ENCODE results near the gene CD36. TPM values are rescaled to one million over a fixed set of nuclear protein-coding genes. Genes with fewer than 3 reads are reported as not detected.

The CD36 gene
- total RNA-seq, 1 donor from 2014 or later = 1.6 TPM

GRCh38 chr7:80639011-80639410, 569 bp downstream of the CD36 start:
- Histone ChIP-seq H3K36me3 (no peaks in the 10 kb centered on the region), H3K79me2 (ENCODE audit: low read depth) (no peaks in the 10 kb centered on the region), H3K27ac (no peak overlapping the region), H3K9ac (no peak overlapping the region), H3F3A (ENCODE audit: low read depth) (no peaks in the 10 kb centered on the region), H2AFZ (replicated peaks) (no peak overlapping the region), H3K4me1 (no peaks in the 10 kb centered on the region), H3K9me3 (ENCODE audit: low read depth) (no peaks in the 10 kb centered on the region), H4K20me1 (ENCODE audit: low read depth) (no peaks in the 10 kb centered on the region), H3K27me3 (no peaks in the 10 kb centered on the region), H3K4me2 (no peak overlapping the region), H3K4me3 (no peak overlapping the region)
- peaks cover 4% of the 10 kb centered on the region for H3K4me1 Mint-ChIP-seq
- no peaks in the 10 kb centered on the region for H3K9me3 Mint-ChIP-seq
- no peak overlapping the region for H3K4me3 Mint-ChIP-seq
- H3K27me3 Mint-ChIP-seq (ENCODE audit: insufficient read depth, low read depth) = no peaks in the 10 kb centered on the region
- no peak for DNase-seq (ENCODE audit: low spot score)
- H3K27ac Mint-ChIP-seq = no peak overlapping the region
- no peaks in the 10 kb centered on the region for H3K36me3 Mint-ChIP-seq
- TF ChIP-seq EZH2phosphoT487 (IDR thresholded peaks at IDR 0.05) (no peak), CTCF (IDR thresholded peaks at IDR 0.05) (no peak), EZH2 (IDR thresholded peaks at IDR 0.05) (no peak)

DNA sequence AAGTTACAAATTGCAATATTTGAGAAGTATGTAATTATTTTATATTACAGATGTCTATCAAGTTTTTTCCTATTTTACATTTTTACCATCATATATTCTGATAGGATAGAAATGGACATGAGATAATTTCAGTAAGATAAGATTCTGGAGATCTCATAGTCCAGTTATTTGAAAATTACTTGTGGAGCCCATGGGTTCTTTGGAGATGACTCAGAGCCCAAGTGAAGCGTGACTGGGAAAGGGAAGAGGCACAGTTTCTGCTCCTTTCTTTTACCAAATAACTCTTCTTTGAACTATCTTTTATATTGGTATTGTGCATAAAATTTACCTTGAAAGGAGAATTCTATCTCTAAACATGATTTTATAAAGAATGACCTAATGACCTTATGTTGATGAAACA, 2.4 kb downstream of the CD36 start:
- Histone ChIP-seq H3K79me2 (ENCODE audit: low read depth) (no peaks in the 10 kb centered on the region), H3K4me1 (no peaks in the 10 kb centered on the region), H2AFZ (replicated peaks) (no peak overlapping the region), H3K9me3 (ENCODE audit: low read depth) (no peaks in the 10 kb centered on the region), H3K27ac (no peak overlapping the region), H3K4me2 (no peak overlapping the region), H3K27me3 (no peaks in the 10 kb centered on the region), H3K4me3 (no peak overlapping the region), H3K9ac (no peak overlapping the region), H3K36me3 (no peaks in the 10 kb centered on the region), H3F3A (ENCODE audit: low read depth) (no peaks in the 10 kb centered on the region), H4K20me1 (ENCODE audit: low read depth) (no peaks in the 10 kb centered on the region)
- DNase-seq (ENCODE audit: low spot score) = no peak
- TF ChIP-seq EZH2 (IDR thresholded peaks at IDR 0.05) = no peak
- TF ChIP-seq CTCF (IDR thresholded peaks at IDR 0.05) = no peak
- no peak for TF ChIP-seq EZH2phosphoT487 (IDR thresholded peaks at IDR 0.05)
- no peak overlapping the region for H3K27ac Mint-ChIP-seq
- no peaks in the 10 kb centered on the region for H3K36me3 Mint-ChIP-seq
- no peak overlapping the region for H3K4me3 Mint-ChIP-seq
- peaks cover 5% of the 10 kb centered on the region for H3K4me1 Mint-ChIP-seq
- H3K9me3 Mint-ChIP-seq = no peaks in the 10 kb centered on the region
- no peaks in the 10 kb centered on the region for H3K27me3 Mint-ChIP-seq (ENCODE audit: insufficient read depth, low read depth)

- H3K9me3 Mint-ChIP-seq = no peaks in the 10 kb centered on the region
- H3K4me1 Mint-ChIP-seq = peaks cover 5% of the 10 kb centered on the region
- H3K4me3 Mint-ChIP-seq = no peak overlapping the region
- H3K4me2 ChIP-seq = no peak overlapping the region
- no peak overlapping the region for H3K27ac ChIP-seq
- no peaks in the 10 kb centered on the region for H3K36me3 Mint-ChIP-seq
- no peak overlapping the region for H3K9ac ChIP-seq
- no peaks in the 10 kb centered on the region for H3K27me3 ChIP-seq
- TF ChIP-seq CTCF (IDR thresholded peaks at IDR 0.05) = no peak
- TF ChIP-seq EZH2 (IDR thresholded peaks at IDR 0.05) = no peak
- H3K36me3 ChIP-seq = no peaks in the 10 kb centered on the region
- no peaks in the 10 kb centered on the region for H3K4me1 ChIP-seq
- no peaks in the 10 kb centered on the region for H3K79me2 ChIP-seq (ENCODE audit: low read depth)
- H3K27ac Mint-ChIP-seq = no peak overlapping the region
- DNase-seq (ENCODE audit: low spot score) = no peak
- no peak overlapping the region for H3K4me3 ChIP-seq
- no peaks in the 10 kb centered on the region for H4K20me1 ChIP-seq (ENCODE audit: low read depth)
- H3K27me3 Mint-ChIP-seq (ENCODE audit: insufficient read depth, low read depth) = peaks cover 3% of the 10 kb centered on the region
- no peak overlapping the region for H2AFZ ChIP-seq (replicated peaks)
- no peaks in the 10 kb centered on the region for H3F3A ChIP-seq (ENCODE audit: low read depth)
- H3K9me3 ChIP-seq (ENCODE audit: low read depth) = no peaks in the 10 kb centered on the region
These were observed 3.1 kb downstream of the CD36 start for GRCh38 chr7:80641548-80641947.

- H3K27ac Mint-ChIP-seq = no peak overlapping the region
- peaks cover 3% of the 10 kb centered on the region for H3K27me3 Mint-ChIP-seq (ENCODE audit: insufficient read depth, low read depth)
- H2AFZ ChIP-seq (replicated peaks) = no peak overlapping the region
- DNase-seq (ENCODE audit: low spot score) = no peak
- H3K4me1 ChIP-seq = no peaks in the 10 kb centered on the region
- no peaks in the 10 kb centered on the region for H3K9me3 ChIP-seq (ENCODE audit: low read depth)
- H3K9ac ChIP-seq = no peak overlapping the region
- no peak overlapping the region for H3K4me3 Mint-ChIP-seq
- peaks cover 5% of the 10 kb centered on the region for H3K4me1 Mint-ChIP-seq
- no peak overlapping the region for H3K4me2 ChIP-seq
- no peaks in the 10 kb centered on the region for H3K36me3 ChIP-seq
- no peaks in the 10 kb centered on the region for H3K9me3 Mint-ChIP-seq
- TF ChIP-seq CTCF (IDR thresholded peaks at IDR 0.05) = no peak
- no peak for TF ChIP-seq EZH2phosphoT487 (IDR thresholded peaks at IDR 0.05)
- TF ChIP-seq EZH2 (IDR thresholded peaks at IDR 0.05) = no peak
- H3K79me2 ChIP-seq (ENCODE audit: low read depth) = no peaks in the 10 kb centered on the region
- H3K36me3 Mint-ChIP-seq = no peaks in the 10 kb centered on the region
- no peak overlapping the region for H3K4me3 ChIP-seq
- no peaks in the 10 kb centered on the region for H3F3A ChIP-seq (ENCODE audit: low read depth)
- H3K27me3 ChIP-seq = no peaks in the 10 kb centered on the region
- H4K20me1 ChIP-seq (ENCODE audit: low read depth) = no peaks in the 10 kb centered on the region
- H3K27ac ChIP-seq = no peak overlapping the region
These were observed 4.4 kb downstream of the CD36 start for GRCh38 chr7:80642871-80643270.
